Coronary artery (tissue), 2 donors: Measurements from ENCODE around the gene DEFB132.
A peak's percentile ranks its signal among the peaks of the same experiment; 100 is the strongest.

ENCODE experiments used
- DNase-seq: peaks from one replicate; pipeline ENCODE4 v3.0.0-alpha.2; 2017; ENCODE audit warnings: low spot score
- H3K27ac ChIP-seq, 2 donors: fragments of 200-600 bp; sonication (generic); one replicate each; pipeline ENCODE4 v1.5.1; 2016 to 2019
- H3K4me3 ChIP-seq: fragments of 200-600 bp; sonication (generic); 2 replicates; pipeline ENCODE4 v1.5.1; 2016; ENCODE audit warnings: mild to moderate bottlenecking, moderate library complexity
- TF ChIP-seq, protein P1 (sequence below): fragments of 200-600 bp; sonication (generic); IDR thresholded peaks from one replicate; pipeline ENCODE4 v1.5.1; 2019; ENCODE audit warnings: antibody characterized with exemption

The DEFB132 gene

DNA sequence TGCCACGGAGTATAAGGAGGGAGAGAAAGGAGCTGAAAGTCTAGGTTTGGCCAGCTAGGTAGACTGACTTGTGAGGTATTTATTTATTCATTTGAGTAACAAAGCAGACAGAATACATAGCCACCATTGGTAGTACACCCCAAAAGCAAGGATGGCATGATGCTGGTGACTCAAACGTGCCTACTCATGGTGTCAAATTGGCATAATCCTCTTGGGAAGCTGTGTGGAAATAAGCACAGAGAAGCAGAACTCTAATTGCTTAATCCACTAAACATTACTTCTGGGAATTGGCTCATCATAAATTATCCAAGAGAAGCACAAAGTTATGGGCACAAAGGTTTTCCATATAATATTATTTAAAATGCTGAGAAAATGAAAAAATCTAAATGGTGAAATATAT, 2.5 kb downstream of the DEFB132 start:
- TF ChIP-seq, protein P1, sequence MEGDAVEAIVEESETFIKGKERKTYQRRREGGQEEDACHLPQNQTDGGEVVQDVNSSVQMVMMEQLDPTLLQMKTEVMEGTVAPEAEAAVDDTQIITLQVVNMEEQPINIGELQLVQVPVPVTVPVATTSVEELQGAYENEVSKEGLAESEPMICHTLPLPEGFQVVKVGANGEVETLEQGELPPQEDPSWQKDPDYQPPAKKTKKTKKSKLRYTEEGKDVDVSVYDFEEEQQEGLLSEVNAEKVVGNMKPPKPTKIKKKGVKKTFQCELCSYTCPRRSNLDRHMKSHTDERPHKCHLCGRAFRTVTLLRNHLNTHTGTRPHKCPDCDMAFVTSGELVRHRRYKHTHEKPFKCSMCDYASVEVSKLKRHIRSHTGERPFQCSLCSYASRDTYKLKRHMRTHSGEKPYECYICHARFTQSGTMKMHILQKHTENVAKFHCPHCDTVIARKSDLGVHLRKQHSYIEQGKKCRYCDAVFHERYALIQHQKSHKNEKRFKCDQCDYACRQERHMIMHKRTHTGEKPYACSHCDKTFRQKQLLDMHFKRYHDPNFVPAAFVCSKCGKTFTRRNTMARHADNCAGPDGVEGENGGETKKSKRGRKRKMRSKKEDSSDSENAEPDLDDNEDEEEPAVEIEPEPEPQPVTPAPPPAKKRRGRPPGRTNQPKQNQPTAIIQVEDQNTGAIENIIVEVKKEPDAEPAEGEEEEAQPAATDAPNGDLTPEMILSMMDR: no peak
- no peak overlapping the region for H3K4me3 ChIP-seq

DNA sequence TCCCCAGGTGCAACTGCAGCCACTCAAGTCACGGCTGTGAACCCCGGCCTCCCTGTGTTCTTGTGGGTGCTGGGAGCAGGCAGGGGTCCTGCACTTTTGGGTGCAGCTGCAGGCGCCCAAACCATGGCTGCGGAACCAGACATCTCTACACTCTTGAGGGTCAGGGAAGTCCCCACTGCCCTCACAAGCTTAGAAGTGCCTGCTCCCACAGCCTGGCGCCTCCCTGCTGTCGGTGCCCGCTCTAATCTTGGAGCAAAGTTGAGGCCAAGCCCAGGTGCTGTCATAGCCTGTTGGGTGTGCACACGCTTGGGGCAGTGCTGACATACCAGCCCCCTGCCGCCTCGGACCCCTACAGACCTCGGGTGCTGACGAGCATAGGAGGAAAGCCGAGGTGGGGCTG, 6.2 kb downstream of the DEFB132 start:
- no peak overlapping the region for H3K4me3 ChIP-seq
- no peak for DNase-seq
- H3K27ac ChIP-seq: no peak overlapping the region
- TF ChIP-seq, protein P1: no peak

More for the DNA sequence above, 2.5 kb downstream of the DEFB132 start:
- no peak for DNase-seq
- H3K27ac ChIP-seq: no peak overlapping the region

DNA sequence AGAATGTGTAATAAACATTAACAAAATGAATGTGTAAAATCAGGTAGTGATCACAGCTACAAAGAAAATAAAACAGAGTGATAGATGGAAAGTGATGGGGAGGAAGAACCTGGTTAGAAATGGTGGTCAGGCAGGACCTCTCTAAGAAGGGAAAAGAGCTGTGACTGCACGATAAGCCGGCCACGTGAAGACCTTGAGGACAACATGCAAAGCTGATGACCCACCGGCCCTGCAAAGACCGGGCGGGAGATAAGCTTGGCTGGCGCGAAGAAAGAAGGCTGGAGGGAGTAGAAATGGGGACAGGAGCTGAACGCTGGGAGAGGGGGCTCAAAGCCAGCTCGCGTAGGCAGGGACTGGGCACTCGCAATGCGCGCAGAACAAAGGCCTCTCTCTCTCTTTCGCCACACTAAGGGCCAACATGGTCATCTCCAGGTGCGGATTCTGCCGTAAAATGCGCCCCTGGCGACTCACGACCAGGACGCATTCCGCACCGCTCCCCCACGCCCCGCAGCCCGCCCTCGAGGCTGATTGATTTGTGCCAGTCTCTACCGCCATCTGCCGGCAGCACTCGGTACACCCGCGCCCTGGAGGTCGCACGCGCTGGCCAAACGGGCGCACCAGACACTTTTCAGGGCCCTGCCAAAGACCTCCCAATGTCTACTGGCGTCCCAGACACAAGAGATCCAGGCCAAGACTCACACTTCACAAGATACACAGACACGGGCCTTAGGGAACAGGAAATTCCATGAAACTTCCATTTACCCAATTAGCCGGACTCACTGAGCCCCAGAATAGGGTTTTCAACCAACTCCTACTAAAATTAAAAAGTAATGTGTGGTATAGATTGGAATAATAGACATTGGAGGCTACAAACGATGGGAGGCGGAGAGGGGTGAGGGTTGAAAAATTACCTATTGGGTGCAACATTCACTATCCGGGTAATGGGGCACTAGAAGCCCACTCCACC, 9.4 kb downstream of the DEFB132 start:
- no peak overlapping the region for H3K27ac ChIP-seq
- peak; percentile 86 for DNase-seq
- TF ChIP-seq, protein P1: peak; percentile 96
- H3K4me3 ChIP-seq: peak overlapping the region; percentile 74

DNA sequence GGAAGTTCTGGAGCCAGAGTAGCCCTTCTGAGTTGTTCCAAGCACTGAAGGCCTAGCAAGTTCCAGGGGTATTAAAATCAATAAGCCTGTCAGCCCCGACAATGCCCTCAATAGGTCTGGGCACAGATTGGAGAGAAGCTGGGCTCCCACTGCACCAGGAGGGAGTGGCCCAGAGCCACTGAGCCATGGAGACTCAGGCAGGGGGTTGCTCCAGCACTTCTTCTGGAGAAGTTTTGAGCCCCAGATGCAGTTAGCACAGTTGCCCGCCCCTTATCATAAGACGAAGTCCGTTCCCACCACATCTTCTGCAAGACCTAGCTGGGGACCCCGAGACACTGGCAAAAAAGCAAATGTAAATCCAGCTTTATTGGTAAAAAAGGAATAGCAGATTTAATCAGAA, 13.0 kb downstream of the DEFB132 start:
- no peak overlapping the region for H3K4me3 ChIP-seq
- TF ChIP-seq, protein P1: no peak
- no peak for DNase-seq

DNA sequence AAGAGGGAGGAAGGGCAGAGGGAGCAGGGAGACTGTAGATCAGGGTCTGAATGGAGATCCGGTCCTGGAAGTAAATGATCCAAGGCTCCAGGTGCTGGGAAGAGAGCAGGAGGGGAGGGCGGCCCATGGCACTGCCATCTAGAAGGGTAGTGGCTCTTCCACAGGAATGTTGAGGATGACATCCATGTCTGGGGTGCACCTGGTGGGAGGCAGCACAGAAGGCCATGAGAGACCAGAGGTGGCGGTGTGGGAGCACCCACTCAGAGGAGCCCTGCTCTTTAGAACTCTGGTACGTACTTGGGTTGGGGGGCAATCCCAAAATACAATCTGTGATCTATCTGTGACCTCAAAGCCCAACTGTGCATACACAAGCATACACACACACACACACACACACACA, 13.5 kb downstream of the DEFB132 start:
- H3K4me3 ChIP-seq: no peak overlapping the region
- no peak for DNase-seq
- H3K27ac ChIP-seq: no peak overlapping the region
- TF ChIP-seq, protein P1: no peak

More for the DNA sequence above, 13.0 kb downstream of the DEFB132 start:
- no peak overlapping the region for H3K27ac ChIP-seq

DNA sequence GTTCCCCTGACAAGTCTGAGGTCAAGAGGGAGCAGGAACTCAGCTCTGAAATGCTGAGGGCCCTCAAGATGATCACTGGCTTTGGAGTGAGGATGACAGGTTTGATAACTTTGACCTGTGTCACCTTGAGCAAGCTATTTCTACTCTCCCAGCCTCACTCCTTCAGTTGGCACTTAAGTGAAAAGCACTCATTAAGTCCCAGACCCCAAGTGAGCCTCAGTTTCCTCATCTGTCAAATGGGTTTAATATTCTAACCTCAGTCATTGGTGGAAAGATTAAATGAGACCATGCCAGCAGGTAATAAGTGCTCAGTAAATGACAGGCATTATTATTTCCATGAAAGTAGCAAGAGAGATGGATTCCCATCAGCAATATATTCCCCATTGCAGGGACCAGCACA, 14.0 kb downstream of the DEFB132 start:
- Histone ChIP-seq H3K4me3 (no peak overlapping the region), H3K27ac (no peak overlapping the region)
- DNase-seq: no peak
- TF ChIP-seq, protein P1: no peak

DNA sequence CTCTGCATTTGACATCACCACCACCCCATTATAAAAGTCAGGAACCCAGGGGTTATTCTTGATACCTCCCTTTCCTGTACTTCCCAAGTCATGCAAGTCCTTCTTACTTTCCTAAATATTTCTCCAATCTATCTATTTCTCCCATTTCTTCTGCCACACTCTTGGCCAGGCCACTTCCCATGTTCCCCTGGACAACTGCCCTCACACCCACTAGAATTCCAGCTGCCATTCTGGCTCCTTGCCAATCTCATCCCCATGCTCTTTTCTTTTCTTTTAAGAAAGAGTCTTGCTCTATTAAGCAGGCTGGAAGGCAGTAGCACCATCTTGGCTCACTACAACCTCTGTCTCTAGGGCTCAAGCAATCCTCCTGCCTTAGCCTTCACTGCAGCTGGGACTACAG, 15.2 kb downstream of the DEFB132 start:
- DNase-seq: no peak
- Histone ChIP-seq H3K27ac (no peak overlapping the region), H3K4me3 (no peak overlapping the region)
- TF ChIP-seq, protein P1: no peak
